Urinary bladder (tissue), 4 donors: ENCODE measurements around the gene DUSP28. TPM values are rescaled to one million over a fixed set of nuclear protein-coding genes. Genes with fewer than 3 reads are reported as not detected.

ENCODE experiments used
- DNase-seq: peaks from one replicate; pipeline ENCODE4 v3.0.0-alpha.2; 2015; ENCODE audit errors: extremely low spot score
- H3K27ac ChIP-seq: one replicate; pipeline ENCODE4 v1.5.1; 2013; ENCODE audit warnings: low read depth, mild to moderate bottlenecking, moderate library complexity
- H3K36me3 ChIP-seq: one replicate; pipeline ENCODE4 v1.6.1; 2013; ENCODE audit warnings: mild to moderate bottlenecking, moderate library complexity; ENCODE audit not compliant: insufficient read depth
- H3K4me1 ChIP-seq: one replicate; pipeline ENCODE4 v1.6.1; 2013; ENCODE audit warnings: mild to moderate bottlenecking, moderate library complexity; ENCODE audit not compliant: insufficient read depth
- H3K4me3 ChIP-seq: one replicate; pipeline ENCODE4 v1.5.1; 2013; ENCODE audit warnings: low read depth, low read length
- WGBS: extraction: QIAGEN DNeasy Blood & Tissue Kit; methylation state at CpG from one replicate; pipeline ENCODE4 v1.1.7; 2013; 5-methylcytosine and 5-hydroxymethylcytosine counted together
- polyA plus RNA-seq: library from polyadenylated mRNA; stranded (reverse); fragments of 200-250 nt; gene quantifications from one replicate; pipeline ENCODE4 v1.2.3, GENCODE V29; 2013
- total RNA-seq: library from RNA; depleted of rRNA; stranded (reverse); fragments of >200 nt; gene quantifications from one replicate; pipeline ENCODE4 v1.2.3, GENCODE V29; 2014
- donor health status: healthy with polysubstance abuse.
- donor health status: healthy.

DUSP28 gene
- total and polyA plus RNA-seq, 2 donors: 2.8 to 5.8 TPM

DNA sequence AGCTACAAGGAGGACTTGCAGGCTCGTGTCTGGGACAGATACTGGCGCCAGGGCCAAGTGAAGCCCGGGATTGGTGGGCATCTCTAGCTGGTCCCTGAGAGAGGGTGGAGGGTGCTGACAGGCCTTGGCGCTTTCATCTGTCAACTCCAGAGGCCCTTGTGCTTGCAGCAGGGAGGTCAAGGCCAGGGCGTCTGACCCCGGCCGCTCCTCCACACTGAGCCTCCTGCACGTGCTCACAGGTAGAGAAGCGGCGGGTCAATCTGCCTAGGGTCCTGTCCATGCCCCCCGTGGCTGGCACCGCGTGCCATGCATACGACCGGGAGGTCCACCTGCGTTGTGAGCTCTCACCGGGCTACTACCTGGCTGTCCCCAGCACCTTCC lies 35.9 kb downstream of the DUSP28 start:
- no peaks in the 10 kb centered on the region for H3K4me1 ChIP-seq
- H3K36me3 ChIP-seq: peaks cover 2% of the 10 kb centered on the region
- DNase-seq: no peak
- 92% methylated on average over 17 of the region's 17 CpGs for WGBS
- no peak overlapping the region for H3K27ac ChIP-seq
- no peak overlapping the region for H3K4me3 ChIP-seq

DNA sequence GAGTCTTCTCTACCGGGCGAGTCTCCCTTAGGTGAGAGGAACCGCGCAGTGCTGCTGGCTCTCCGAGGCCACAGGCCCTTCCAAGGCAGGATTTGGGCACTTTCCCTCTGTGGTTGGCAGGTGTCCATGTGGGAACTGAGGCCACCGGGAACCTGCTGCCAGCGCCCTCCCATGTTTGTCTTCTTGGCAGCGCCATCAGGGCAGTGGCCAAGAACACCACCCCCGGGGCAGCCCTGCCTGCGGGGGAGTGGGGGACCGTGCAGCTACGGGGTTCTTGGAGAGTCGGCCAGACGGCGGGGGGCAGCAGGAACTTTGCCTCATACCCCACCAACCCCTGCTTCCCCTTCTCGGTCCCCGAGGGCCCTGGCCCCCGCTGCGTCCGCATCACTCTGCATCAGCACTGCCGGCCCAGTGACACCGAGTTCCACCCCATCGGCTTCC lies 36.4 kb downstream of the DUSP28 start:
- no peak overlapping the region for H3K27ac ChIP-seq
- no peak for DNase-seq
- H3K4me1 ChIP-seq: no peaks in the 10 kb centered on the region
- H3K36me3 ChIP-seq: no peaks in the 10 kb centered on the region
- no peak overlapping the region for H3K4me3 ChIP-seq
- WGBS: 82% methylated on average over 23 of the region's 23 CpGs

DNA sequence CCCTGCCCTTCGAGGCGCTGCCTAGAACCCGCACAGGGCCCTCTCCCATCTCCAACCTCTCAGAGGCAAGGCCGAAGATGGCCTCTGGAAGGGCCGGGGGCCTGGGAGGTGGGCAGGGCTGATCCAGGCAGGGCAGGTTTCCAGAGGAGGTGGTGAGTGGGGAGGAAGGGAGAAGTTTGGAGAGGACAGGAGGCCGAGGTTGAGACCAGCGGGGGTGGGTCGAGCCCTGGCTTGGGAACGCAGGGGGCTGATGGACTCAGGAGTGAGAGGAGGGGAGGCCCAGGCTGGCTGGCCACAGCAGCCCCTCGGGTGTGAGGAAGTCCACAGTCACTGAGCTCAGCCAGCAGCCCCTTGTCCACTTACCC lies 36.9 kb downstream of the DUSP28 start:
- Histone ChIP-seq H3K27ac (no peak overlapping the region), H3K4me3 (no peak overlapping the region), H3K36me3 (no peaks in the 10 kb centered on the region), H3K4me1 (no peaks in the 10 kb centered on the region)
- WGBS: 89% methylated on average over 10 of the region's 10 CpGs
- DNase-seq: no peak

DNA sequence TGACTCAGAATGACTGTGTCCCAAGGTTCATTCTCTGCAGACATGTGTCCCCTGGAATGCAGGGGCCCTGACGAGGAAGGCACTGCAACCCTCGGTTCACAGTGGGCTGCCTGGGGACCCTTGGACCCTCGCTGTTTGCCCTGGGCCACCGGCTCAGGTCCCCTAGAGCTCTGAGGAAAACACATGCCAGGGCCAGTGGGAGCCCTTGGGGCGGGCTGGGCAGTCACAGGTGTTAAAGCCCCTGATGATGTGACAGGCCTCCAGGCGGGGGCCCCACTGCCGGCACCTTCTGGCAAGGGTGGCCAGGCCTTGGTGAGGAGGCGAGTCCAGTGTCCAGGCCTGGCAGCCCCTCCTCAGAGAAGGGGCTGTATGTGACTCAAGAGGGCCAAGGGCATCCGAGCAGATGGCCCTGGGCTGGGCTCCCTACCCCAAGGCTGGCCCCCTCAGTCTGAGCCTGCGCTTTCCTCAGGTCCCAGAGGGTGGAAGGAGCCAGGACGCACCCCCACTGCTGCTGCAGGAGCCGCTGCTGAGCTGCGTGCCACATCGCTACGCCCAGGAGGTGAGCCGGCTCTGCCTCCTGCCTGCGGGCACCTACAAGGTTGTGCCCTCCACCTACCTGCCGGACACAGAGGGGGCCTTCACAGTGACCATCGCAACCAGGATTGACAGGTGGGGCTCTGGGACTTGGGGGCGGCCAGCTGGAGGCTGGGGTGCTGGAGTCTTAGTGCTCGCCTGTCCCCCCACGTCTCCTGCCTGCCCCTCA lies 37.4 kb downstream of the DUSP28 start:
- no peak overlapping the region for H3K27ac ChIP-seq
- no peaks in the 10 kb centered on the region for H3K36me3 ChIP-seq
- 96% methylated on average over 22 of the region's 22 CpGs for WGBS
- no peak overlapping the region for H3K4me3 ChIP-seq
- no peaks in the 10 kb centered on the region for H3K4me1 ChIP-seq
- DNase-seq: no peak

DNA sequence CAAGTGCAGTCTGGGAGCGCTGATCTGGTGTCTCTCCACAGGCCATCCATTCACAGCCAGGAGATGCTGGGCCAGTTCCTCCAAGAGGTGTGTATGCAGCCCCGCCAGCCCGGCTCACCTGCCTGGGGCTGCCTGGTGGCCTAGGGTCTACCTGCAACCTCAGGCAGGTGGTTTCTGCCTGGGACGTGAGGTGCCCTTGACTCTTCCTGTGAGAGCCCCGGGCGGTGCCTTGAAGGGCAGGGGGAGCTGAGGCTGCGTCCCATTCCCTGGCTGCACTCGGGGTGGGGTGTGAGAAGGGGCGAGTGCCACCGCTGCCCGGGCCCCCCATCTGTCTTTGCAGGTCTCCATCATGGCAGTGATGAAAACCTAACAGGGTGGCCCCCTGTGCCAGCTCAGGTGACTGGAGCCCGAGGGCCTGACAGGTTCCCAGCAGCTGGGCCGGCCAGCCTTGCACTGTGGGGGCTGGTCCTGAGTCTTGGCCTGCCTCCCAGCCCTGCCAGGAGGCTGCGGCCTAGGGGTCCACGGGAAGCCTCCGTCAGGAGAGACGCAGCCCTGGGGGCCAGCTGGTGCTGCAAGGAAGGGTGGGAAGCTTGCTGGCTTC lies 38.3 kb downstream of the DUSP28 start:
- Histone ChIP-seq H3K27ac (no peak overlapping the region), H3K36me3 (no peaks in the 10 kb centered on the region), H3K4me1 (no peaks in the 10 kb centered on the region), H3K4me3 (no peak overlapping the region)
- no peak for DNase-seq
- 90% methylated on average over 17 of the region's 17 CpGs for WGBS

DNA sequence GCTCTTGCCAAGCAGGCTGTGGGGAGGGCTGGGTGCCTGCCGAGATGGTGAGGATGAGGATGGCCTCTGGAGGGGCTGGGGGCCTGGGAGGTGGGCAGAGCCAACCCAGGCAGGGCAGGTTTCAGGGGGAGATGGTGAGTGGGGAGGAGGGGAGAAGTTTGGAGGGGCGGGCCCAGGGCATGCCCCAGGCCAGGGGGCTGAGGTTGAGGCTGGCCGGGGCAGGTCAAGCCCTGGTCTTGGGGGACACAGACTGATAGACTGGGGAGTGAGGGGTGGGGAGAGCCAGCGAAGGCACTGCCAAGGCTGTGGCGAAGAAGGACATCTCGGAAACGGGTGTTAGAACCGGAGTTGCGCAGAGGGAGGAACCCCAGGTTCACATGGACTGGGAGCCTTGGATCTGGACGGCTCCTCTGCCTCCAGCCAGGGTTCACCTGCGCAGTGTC lies 39.0 kb downstream of the DUSP28 start:
- Histone ChIP-seq H3K4me3 (no peak overlapping the region), H3K27ac (no peak overlapping the region), H3K36me3 (no peaks in the 10 kb centered on the region), H3K4me1 (no peaks in the 10 kb centered on the region)
- WGBS: 92% methylated on average over 11 of the region's 11 CpGs
- no peak for DNase-seq

DNA sequence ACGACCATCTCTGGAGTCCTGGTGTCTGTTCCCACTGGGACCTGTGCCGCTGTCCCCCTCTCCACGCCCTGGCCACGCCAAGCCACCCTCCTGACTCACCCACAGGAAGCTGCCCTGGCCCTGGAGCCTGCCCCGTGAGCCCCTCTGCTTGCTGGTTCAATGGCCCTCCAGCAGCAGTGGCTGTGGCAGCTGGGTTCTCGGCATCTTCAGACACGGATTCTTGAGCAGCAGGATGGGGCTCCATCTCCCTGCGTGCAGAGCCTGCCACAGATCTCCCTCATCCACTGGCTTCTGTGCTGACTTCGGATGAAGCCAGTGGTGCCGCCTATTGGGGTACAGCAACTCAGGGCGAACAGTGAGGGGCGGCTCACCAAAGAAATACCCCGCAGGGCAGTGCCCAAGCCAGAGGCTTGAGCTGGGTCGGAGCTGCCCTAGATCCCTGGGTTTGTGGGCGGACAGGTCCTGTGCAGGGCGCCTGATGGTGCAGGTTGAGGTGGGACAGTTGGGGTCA lies 40.3 kb downstream of the DUSP28 start:
- 92% methylated on average over 16 of the region's 16 CpGs for WGBS
- H3K27ac ChIP-seq: no peak overlapping the region
- no peaks in the 10 kb centered on the region for H3K4me1 ChIP-seq
- DNase-seq: no peak
- H3K4me3 ChIP-seq: no peak overlapping the region
- H3K36me3 ChIP-seq: no peaks in the 10 kb centered on the region

DNA sequence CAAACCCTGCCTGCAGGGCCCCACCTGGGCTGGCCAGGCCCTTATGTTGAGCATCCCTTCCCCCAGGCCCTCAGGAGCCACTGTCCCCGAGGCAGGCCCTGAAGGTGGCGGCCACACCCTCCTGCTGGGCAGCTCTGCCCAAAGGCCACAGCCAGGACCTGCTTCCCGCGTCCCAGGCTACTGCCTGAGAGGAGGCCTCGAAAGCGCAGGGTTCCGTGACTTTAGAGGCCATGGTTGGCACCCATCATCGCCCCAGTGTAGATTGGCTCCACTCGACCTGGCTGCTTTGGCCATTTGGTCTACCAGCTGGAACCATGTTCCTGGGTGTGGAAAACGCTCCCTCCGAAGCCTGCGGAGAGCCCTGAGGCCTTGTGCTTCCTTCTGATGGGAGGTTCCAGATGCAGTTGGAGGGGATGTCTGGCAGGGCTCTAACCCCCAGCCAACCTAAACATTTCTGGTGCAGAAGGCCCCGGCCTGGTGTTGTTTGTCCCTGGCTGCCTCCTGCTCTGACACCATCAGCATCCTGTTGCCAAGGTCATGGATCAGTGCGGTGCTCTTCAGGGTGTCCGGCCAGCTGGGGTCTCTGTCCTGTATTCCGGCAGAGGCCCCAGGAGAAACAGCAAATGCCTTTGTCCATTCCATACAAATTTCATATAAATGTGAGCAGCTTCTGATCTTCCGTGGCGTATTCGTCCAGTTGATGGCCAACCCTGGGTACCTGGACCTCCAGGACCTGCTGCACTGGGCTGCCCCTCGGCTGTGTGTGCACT lies 41.1 kb downstream of the DUSP28 start:
- Histone ChIP-seq H3K4me3 (no peak overlapping the region), H3K4me1 (no peaks in the 10 kb centered on the region), H3K36me3 (no peaks in the 10 kb centered on the region), H3K27ac (no peak overlapping the region)
- WGBS: 91% methylated on average over 20 of the region's 20 CpGs
- no peak for DNase-seq

DNA sequence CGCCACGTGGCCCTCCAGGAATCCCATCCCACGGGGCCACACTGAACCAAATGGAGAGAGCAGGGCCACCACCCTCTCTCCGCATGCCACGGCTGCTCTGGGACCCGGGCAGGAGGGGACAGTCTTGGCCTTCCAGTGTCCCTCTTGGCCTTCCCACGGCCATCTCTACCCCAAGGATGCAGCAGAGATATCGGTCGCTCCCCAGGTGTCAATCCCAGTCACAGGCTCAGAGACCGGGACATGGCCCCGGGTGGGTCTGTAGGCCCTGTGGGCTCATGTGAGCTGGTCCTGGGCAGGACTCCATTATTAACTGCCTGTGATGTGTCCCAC lies 41.6 kb downstream of the DUSP28 start:
- no peak overlapping the region for H3K27ac ChIP-seq
- H3K36me3 ChIP-seq: no peaks in the 10 kb centered on the region
- no peak for DNase-seq
- WGBS: 93% methylated on average over 11 of the region's 11 CpGs
- no peaks in the 10 kb centered on the region for H3K4me1 ChIP-seq
- no peak overlapping the region for H3K4me3 ChIP-seq

DNA sequence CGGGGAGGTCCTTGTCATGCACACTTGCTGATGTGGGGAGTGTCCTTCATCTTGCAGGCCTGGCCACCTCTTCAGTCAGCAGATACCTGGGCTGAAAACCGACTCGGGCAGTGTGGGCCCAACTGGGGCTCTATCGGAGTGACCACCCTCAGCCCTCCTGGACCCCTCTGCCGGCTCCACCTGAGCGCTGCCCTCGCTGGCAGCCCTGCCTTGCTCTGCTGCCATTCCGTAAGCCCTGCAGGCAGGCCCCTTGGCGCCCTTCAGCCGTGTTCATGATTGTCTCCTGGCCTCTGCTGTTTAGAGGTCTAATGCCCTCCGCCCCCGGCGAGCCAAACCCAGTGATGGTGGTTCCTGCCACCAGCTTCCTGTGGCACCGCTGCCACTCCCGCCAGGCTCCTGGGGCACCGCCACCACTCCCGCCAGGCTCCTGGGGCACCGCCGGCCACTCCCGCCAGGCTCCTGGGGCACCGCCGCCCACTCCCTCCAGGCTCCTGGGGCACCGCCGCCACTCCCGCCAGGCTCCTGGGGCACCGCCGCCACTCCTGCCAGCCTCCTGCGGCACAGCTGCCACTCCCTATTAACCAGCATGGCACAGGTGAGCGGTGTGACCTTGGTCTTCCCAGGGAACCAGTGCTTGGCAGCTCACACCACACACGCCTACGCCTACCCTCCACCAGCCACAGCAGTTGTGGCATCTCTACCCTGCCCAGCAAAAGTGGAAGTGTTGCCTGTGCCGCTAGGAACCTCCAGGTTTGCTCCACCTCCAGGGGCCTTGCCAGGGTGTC lies 42.3 kb downstream of the DUSP28 start:
- WGBS: 91% methylated on average over 32 of the region's 32 CpGs
- DNase-seq: no peak
- Histone ChIP-seq H3K36me3 (no peaks in the 10 kb centered on the region), H3K27ac (no peak overlapping the region), H3K4me3 (no peak overlapping the region), H3K4me1 (no peaks in the 10 kb centered on the region)

DNA sequence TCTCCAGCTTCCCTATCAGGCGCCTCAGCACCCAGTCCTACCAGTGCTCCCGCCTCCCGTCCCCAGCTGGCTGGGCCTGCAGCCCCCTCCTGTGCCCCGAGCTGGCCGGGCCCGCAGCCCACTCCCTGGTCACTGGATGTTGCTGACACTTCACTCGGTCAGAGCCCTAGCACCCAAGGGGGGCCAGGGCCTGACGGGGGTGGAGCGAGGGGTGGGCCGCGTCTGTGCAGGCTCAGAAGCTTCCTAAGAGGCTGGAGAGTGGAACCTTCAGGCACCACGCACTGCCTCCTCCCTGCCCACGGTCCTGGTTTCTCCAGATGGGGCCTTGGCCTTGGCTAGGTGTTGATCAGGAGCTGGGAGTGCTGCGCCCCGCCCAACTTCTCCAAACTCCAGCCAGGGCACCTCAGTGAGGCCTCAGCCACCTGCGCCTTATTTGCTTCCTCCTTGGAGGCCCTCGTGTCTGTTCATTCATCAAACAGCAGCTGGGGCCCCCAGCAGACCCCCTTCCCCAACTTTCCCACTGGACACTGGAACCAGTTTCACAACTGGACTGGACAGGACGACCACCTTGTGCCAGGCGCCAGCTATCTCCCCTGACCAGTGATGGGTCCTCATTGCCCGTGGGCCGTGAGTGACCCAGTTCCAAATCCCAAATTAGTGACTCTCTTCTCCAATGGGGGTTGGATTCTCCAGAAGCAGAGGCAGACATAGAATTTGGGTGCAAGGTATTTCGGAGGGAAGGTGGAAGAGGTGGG lies 43.1 kb downstream of the DUSP28 start:
- Histone ChIP-seq H3K36me3 (no peaks in the 10 kb centered on the region), H3K4me1 (no peaks in the 10 kb centered on the region), H3K27ac (no peak overlapping the region), H3K4me3 (no peak overlapping the region)
- whole genome bisulfite sequencing: 89% methylated on average over 22 of the region's 22 CpGs
- DNase-seq: no peak

DNA sequence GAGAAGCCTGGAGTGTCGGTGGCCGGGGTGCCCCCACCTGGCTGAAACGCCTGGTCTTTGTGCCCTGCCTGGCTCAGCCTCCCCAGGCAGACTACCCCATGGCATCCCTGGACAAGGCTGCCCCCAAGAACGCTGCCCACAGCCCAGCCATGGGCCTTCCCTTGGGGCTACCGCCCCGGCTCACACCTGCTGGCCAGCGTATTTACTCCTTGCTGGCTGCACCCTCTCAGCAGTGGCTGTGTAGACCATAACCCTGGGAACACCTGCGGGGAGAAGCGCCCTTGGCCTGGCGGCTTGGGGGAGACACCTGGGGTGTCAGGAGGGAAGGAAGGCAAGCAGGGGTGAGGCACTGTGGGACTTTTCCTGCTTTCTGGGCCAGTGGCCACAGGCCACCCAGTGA lies 43.7 kb downstream of the DUSP28 start:
- DNase-seq: no peak
- Histone ChIP-seq H3K27ac (no peak overlapping the region), H3K36me3 (no peaks in the 10 kb centered on the region), H3K4me3 (no peak overlapping the region), H3K4me1 (no peaks in the 10 kb centered on the region)
- WGBS: 92% methylated on average over 10 of the region's 10 CpGs
